B cell (primary cell): ENCODE measurements around the gene NKAIN2. TPM values are rescaled to one million over a fixed set of nuclear protein-coding genes. Genes with fewer than 3 reads are reported as not detected.

Source experiments
- ATAC-seq: fragments of 200-7000 bp; cut with Tn5 transposase; one replicate; pipeline ENCODE4 v1.10.0; 2021; ENCODE audit warnings: low read depth, mild to moderate bottlenecking, moderate number of reproducible peaks, moderate library complexity
- CTCF ChIA-PET: fragments of 350-600 bp; sonication (Branson Sonifier 250); formaldehyde crosslinking; loops from one replicate; lab custom pipeline; 2021; ENCODE audit warnings: antibody characterized with exemption, inconsistent platforms; lab: Charles Lee
- POLR2A ChIA-PET: fragments of 350-600 bp; sonication (Branson Sonifier 250); formaldehyde crosslinking; loops from one replicate; lab custom pipeline; 2021; ENCODE audit warnings: antibody characterized with exemption; lab: Charles Lee
- DNase-seq: peaks from one replicate; pipeline ENCODE4 v3.0.0; 2013
- H2AFZ ChIP-seq: 2 replicates; pipeline ENCODE4 v1.6.1; 2012; ENCODE audit warnings: mild to moderate bottlenecking, low read depth, low read length; ENCODE audit not compliant: insufficient read depth, poor library complexity, severe bottlenecking
- H3K27ac ChIP-seq, 2 donors: 1 replicate in 1 of 2; 2 replicates in 1 of 2; pipeline ENCODE4 v1.5.1; 2012 to 2013; ENCODE audit warnings: low read length in 2 of 2, mild to moderate bottlenecking in 2 of 2, moderate library complexity in 1 of 2
- H3K27me3 ChIP-seq, 4 experiments: fragments of 200-600 bp in 1 of 4; sonication (generic) in 1 of 4; replicated peaks in 1 of 4; 1 replicate in 2 of 4; 2 replicates in 2 of 4; pipeline versions ENCODE4 v1.6.1 to v1.7.0; 2013 to 2016; ENCODE audit warnings: low read length in 3 of 4, mild to moderate bottlenecking in 2 of 4, mixed read lengths in 1 of 4, moderate library complexity in 1 of 4; ENCODE audit not compliant: insufficient read depth in 4 of 4, control insufficient read depth in 3 of 4; ENCODE audit errors: control extremely low read depth in 1 of 4
- H3K36me3 ChIP-seq, 2 experiments: replicated peaks in 1 of 2; 1 replicate in 1 of 2; 2 replicates in 1 of 2; pipeline versions ENCODE4 v1.6.1 to v1.7.1; 2013; ENCODE audit warnings: low read length in 1 of 2; ENCODE audit not compliant: insufficient read depth in 2 of 2, control insufficient read depth in 1 of 2; ENCODE audit errors: control extremely low read depth in 1 of 2, extremely low read depth in 1 of 2
- H3K4me1 ChIP-seq, 2 donors: fragments of 200-600 bp in 1 of 2; sonication (generic) in 1 of 2; 1 replicate in 1 of 2; 2 replicates in 1 of 2; pipeline versions ENCODE4 v1.5.1 to v1.6.1; 2013 to 2017; ENCODE audit warnings: low read length in 2 of 2; ENCODE audit not compliant: control insufficient read depth in 2 of 2, insufficient read depth in 2 of 2
- H3K4me2 ChIP-seq: replicated peaks from 2 replicates; pipeline ENCODE3; 2012; ENCODE audit warnings: mild to moderate bottlenecking, low read depth, low read length; ENCODE audit not compliant: poor library complexity, severe bottlenecking
- H3K4me3 ChIP-seq, 5 experiments: fragments of 200-600 bp in 1 of 5; sonication (generic) in 1 of 5; 1 replicate in 3 of 5; 2 replicates in 2 of 5; pipeline versions ENCODE4 v1.5.1 to v1.7.0; 2011 to 2016; ENCODE audit warnings: low read length in 4 of 5, mild to moderate bottlenecking in 4 of 5, low read depth in 2 of 5, control low read depth in 1 of 5, moderate library complexity in 1 of 5; ENCODE audit not compliant: insufficient read depth in 1 of 5; ENCODE audit errors: control extremely low read depth in 1 of 5, extremely low read depth in 1 of 5
- H3K79me2 ChIP-seq: fragments of 200-600 bp; sonication (generic); one replicate; pipeline ENCODE4 v1.6.0; 2016; ENCODE audit warnings: low read length; ENCODE audit not compliant: control insufficient read depth, insufficient read depth
- H3K9ac ChIP-seq: fragments of 200-600 bp; sonication (generic); 2 replicates; pipeline ENCODE4 v1.6.1; 2017; ENCODE audit warnings: mild to moderate bottlenecking, low read length, moderate library complexity
- H3K9me3 ChIP-seq, 3 donors: one replicate each; pipeline versions ENCODE4 v1.6.1 to v1.7.1; 2013; ENCODE audit warnings: low read length in 2 of 3; ENCODE audit not compliant: control insufficient read depth in 2 of 3, insufficient read depth in 1 of 3; ENCODE audit errors: control extremely low read depth in 1 of 3
- H4K20me1 ChIP-seq: 2 replicates; pipeline ENCODE4 v1.6.0; 2012; ENCODE audit warnings: mild to moderate bottlenecking, low read length; ENCODE audit not compliant: insufficient read depth, control insufficient read depth, poor library complexity, severe bottlenecking
- H3K27ac Mint-ChIP-seq: one replicate; pipeline ENCODE4 v1.8.0; 2021; ENCODE audit warnings: mixed read lengths
- H3K27me3 Mint-ChIP-seq: one replicate; pipeline ENCODE4 v1.8.0; 2021; ENCODE audit warnings: mixed read lengths
- H3K4me1 Mint-ChIP-seq: one replicate; pipeline ENCODE4 v1.8.0; 2021; ENCODE audit warnings: mixed read lengths
- H3K4me3 Mint-ChIP-seq: one replicate; pipeline ENCODE4 v1.8.0; 2021; ENCODE audit warnings: mixed read lengths
- H3K9me3 Mint-ChIP-seq: one replicate; pipeline ENCODE4 v1.8.0; 2022; ENCODE audit warnings: mixed read lengths; ENCODE audit not compliant: insufficient read depth
- EZH2 ChIP-seq: IDR thresholded peaks from 2 replicates; pipeline ENCODE4 v1.6.1; 2012; ENCODE audit warnings: borderline replicate concordance, low read depth, mild to moderate bottlenecking, moderate library complexity, low read length; ENCODE audit not compliant: insufficient read depth, poor library complexity, severe bottlenecking
- WGBS: methylation state at CpG from one replicate; pipeline ENCODE4 v1.1.5; 2013; ENCODE audit warnings: missing lambda C conversion rate; ENCODE audit not compliant: insufficient coverage; 5-methylcytosine and 5-hydroxymethylcytosine counted together
- intact Hi-C: fragments of 100-400 bp; cut with micrococcal nuclease; formaldehyde crosslinking; loops from one replicate; pipeline ENCODE4 v1.10.0; 2022
- polyA plus RNA-seq: library from polyadenylated mRNA; depleted of rRNA; stranded (reverse); fragments of >200 nt; gene quantifications from 2 replicates; pipeline ENCODE4 v1.2.3, GENCODE V29; 2012
- total RNA-seq, 2 donors: library from RNA; stranded (reverse); fragments of 120-200 nt in 1 of 2; gene quantifications; 1 replicate in 1 of 2; 2 replicates in 1 of 2; pipeline versions ENCODE4 v1.2.3 to v1.2.4, GENCODE V29; 2013 to 2022
- TF ChIP-seq, protein P1 (sequence below): fragments of 200-600 bp; IDR thresholded peaks from one replicate; pipeline ENCODE4 v1.8.0; 2022; ENCODE audit warnings: antibody characterized with exemption, mild to moderate bottlenecking

The NKAIN2 gene
- total and polyA plus RNA-seq, 2 donors (not counting 1 experiment from before 2014, with no cell fraction given) = not detected

- Histone ChIP-seq H3K4me2 (no peak overlapping the region), H2AFZ (no peak overlapping the region), H3K79me2 (no peaks in the 10 kb centered on the region), H3K4me3 (no peak overlapping the region), H4K20me1 (no peaks in the 10 kb centered on the region), H3K4me1 (no peaks in the 10 kb centered on the region), H3K9me3 (no peaks in the 10 kb centered on the region), H3K27ac (no peak overlapping the region), H3K9ac (no peak overlapping the region), H3K27me3 (no peaks in the 10 kb centered on the region), H3K36me3 (no peaks in the 10 kb centered on the region)
- no peaks in the 10 kb centered on the region for H3K27me3 Mint-ChIP-seq
- no peak for ATAC-seq
- H3K9me3 Mint-ChIP-seq = no peaks in the 10 kb centered on the region
- TF ChIP-seq, protein P1, sequence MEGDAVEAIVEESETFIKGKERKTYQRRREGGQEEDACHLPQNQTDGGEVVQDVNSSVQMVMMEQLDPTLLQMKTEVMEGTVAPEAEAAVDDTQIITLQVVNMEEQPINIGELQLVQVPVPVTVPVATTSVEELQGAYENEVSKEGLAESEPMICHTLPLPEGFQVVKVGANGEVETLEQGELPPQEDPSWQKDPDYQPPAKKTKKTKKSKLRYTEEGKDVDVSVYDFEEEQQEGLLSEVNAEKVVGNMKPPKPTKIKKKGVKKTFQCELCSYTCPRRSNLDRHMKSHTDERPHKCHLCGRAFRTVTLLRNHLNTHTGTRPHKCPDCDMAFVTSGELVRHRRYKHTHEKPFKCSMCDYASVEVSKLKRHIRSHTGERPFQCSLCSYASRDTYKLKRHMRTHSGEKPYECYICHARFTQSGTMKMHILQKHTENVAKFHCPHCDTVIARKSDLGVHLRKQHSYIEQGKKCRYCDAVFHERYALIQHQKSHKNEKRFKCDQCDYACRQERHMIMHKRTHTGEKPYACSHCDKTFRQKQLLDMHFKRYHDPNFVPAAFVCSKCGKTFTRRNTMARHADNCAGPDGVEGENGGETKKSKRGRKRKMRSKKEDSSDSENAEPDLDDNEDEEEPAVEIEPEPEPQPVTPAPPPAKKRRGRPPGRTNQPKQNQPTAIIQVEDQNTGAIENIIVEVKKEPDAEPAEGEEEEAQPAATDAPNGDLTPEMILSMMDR = no peak
- TF ChIP-seq EZH2 = no peak
- H3K4me1 Mint-ChIP-seq = no peaks in the 10 kb centered on the region
- intact Hi-C loops = no loop called here
- no peak overlapping the region for H3K27ac Mint-ChIP-seq
- DNase-seq = no peak
- H3K4me3 Mint-ChIP-seq = no peak overlapping the region
- POLR2A ChIA-PET = no interaction called here
- no CpG with 5 or more reads among the region's 3 CpGs for WGBS
- CTCF ChIA-PET = no interaction called here
Observed at GRCh38 chr6:123770247-123770949, 33.3 kb upstream of the NKAIN2 start.

DNA sequence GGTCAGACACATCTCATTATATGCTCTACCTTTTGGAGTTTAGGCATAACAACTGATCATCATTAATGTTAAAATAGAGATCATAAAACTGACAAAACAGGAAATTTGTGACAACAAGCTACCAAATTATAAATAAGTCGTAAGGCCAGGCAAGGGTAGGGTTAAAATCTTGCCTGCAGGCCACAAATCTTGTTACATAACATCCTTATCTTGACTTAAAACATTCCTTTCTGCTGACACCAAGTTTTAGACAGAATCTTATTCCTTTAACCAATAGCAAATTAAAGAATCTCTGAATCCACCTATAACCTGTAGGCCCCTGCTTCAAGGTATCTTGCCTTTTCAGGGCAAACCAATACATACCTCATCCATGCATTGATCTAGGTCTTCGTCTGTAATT is 32.5 kb upstream of the NKAIN2 start:
- H3K27ac Mint-ChIP-seq = no peak overlapping the region
- Histone ChIP-seq H2AFZ (no peak overlapping the region), H3K79me2 (no peaks in the 10 kb centered on the region), H3K4me1 (no peaks in the 10 kb centered on the region), H3K27me3 (no peaks in the 10 kb centered on the region), H3K27ac (no peak overlapping the region), H3K4me3 (no peak overlapping the region), H3K36me3 (no peaks in the 10 kb centered on the region), H3K9me3 (no peaks in the 10 kb centered on the region), H3K4me2 (no peak overlapping the region), H3K9ac (no peak overlapping the region), H4K20me1 (no peaks in the 10 kb centered on the region)
- no peaks in the 10 kb centered on the region for H3K4me1 Mint-ChIP-seq
- ATAC-seq = no peak
- TF ChIP-seq EZH2 = no peak
- TF ChIP-seq, protein P1 = no peak
- 92% methylated on average over 2 of the region's 2 CpGs for WGBS
- POLR2A ChIA-PET = no interaction called here
- CTCF ChIA-PET = no interaction called here
- no peaks in the 10 kb centered on the region for H3K27me3 Mint-ChIP-seq
- H3K4me3 Mint-ChIP-seq = no peak overlapping the region
- H3K9me3 Mint-ChIP-seq = no peaks in the 10 kb centered on the region
- intact Hi-C loops = no loop called here
- no peak for DNase-seq
